Testis (tissue), 3 donors: ENCODE data around the gene MAP6. TPM values are rescaled to one million over a fixed set of nuclear protein-coding genes. Genes with fewer than 3 reads are reported as not detected.

Source experiments
- DNase-seq: peaks from one replicate; pipeline ENCODE4 v3.0.0-alpha.2; 2019
- H3K27ac ChIP-seq, 2 donors: fragments of 200-600 bp; sonication (generic); one replicate each; pipeline ENCODE4 v1.5.1; 2019
- H3K27me3 ChIP-seq: fragments of 200-600 bp; sonication (generic); one replicate; pipeline ENCODE4 v1.5.1; 2019
- H3K36me3 ChIP-seq: fragments of 200-600 bp; sonication (generic); one replicate; pipeline ENCODE4 v1.5.1; 2017; ENCODE audit warnings: low read depth; ENCODE audit errors: missing control alignments
- H3K4me1 ChIP-seq: fragments of 200-600 bp; sonication (generic); one replicate; pipeline ENCODE4 v1.5.1; 2019
- H3K4me3 ChIP-seq, 2 donors: fragments of 200-600 bp; sonication (generic); one replicate each; pipeline ENCODE4 v1.5.1; 2017 to 2019
- H3K9me3 ChIP-seq: fragments of 200-600 bp; sonication (generic); one replicate; pipeline ENCODE4 v1.5.1; 2017
- CTCF ChIP-seq, 3 experiments: fragments of 450-650 bp in 2 of 3; fragments of 200-600 bp in 1 of 3; sonication (generic) in 1 of 3; IDR thresholded peaks; one replicate each; pipeline ENCODE4 v1.5.1; 2016 to 2019; ENCODE audit warnings: antibody characterized with exemption in 3 of 3, mild to moderate bottlenecking in 2 of 3, moderate library complexity in 1 of 3
- POLR2A ChIP-seq: fragments of 450-650 bp; IDR thresholded peaks from one replicate; pipeline ENCODE4 v1.6.1; 2017; ENCODE audit warnings: antibody characterized with exemption, mild to moderate bottlenecking, moderate library complexity
- WGBS, 2 donors: methylation state at CpG; one replicate each; pipeline ENCODE4 v1.1.5; 2018; 5-methylcytosine and 5-hydroxymethylcytosine counted together
- intact Hi-C: fragments of 100-400 bp; cut with DNase I; formaldehyde crosslinking; loops from one replicate; pipeline ENCODE4 v1.15.1; 2023; ENCODE audit warnings: low total_unique reads
- polyA plus RNA-seq: library from polyadenylated mRNA; stranded (reverse); fragments of 350-450 nt; fragmentation: Illumina TruSeq; extraction: RNeasy Lipid Tissue Mini Kit (QIAGEN cat#74804); gene quantifications from one replicate; pipeline ENCODE4 v1.2.3, GENCODE V29; 2014; ENCODE audit warnings: low read depth, low replicate concordance; ENCODE audit not compliant: insufficient read depth
- total RNA-seq, 2 donors: library from RNA; depleted of rRNA; stranded (reverse); fragments of >200 nt; gene quantifications; one replicate each; pipeline ENCODE4 v1.2.3, GENCODE V29; 2016

Gene MAP6
- total and polyA plus RNA-seq, 3 donors from 2014 or later = 17.8 to 38.1 (median 23.8) TPM

GRCh38 chr11:75547177-75547576 is 121.7 kb downstream of the MAP6 start:
- TF ChIP-seq CTCF (IDR thresholded peaks at IDR 0.05) = no peak
- TF ChIP-seq POLR2A = no peak
- Histone ChIP-seq H3K36me3 (no peaks in the 10 kb centered on the region), H3K4me1 (no peaks in the 10 kb centered on the region), H3K27ac (no peak overlapping the region), H3K27me3 (no peaks in the 10 kb centered on the region), H3K4me3 (no peak overlapping the region), H3K9me3 (no peaks in the 10 kb centered on the region)
- 93 to 95% methylated on average over 1 of the region's 1 CpG for WGBS, 2 donors
- intact Hi-C loops = no loop called here
- DNase-seq = no peak

- Histone ChIP-seq H3K4me3 (no peak overlapping the region), H3K36me3 (no peaks in the 10 kb centered on the region), H3K27ac (no peak overlapping the region), H3K4me1 (no peaks in the 10 kb centered on the region), H3K9me3 (no peaks in the 10 kb centered on the region), H3K27me3 (no peaks in the 10 kb centered on the region)
- TF ChIP-seq CTCF (IDR thresholded peaks at IDR 0.05) (no peak), POLR2A (no peak)
- no peak for DNase-seq
- 90 to 92% methylated on average over 6 of the region's 6 CpGs for WGBS, 2 donors
- intact Hi-C loops = no loop called here
Observed at GRCh38 chr11:75543806-75544205, 125.0 kb downstream of the MAP6 start.

GRCh38 chr11:75542088-75542438 is 126.8 kb downstream of the MAP6 start:
- intact Hi-C loops = no loop called here
- no peaks in the 10 kb centered on the region for H3K9me3 ChIP-seq
- H3K27me3 ChIP-seq = no peaks in the 10 kb centered on the region
- no peak overlapping the region for H3K4me3 ChIP-seq
- H3K36me3 ChIP-seq = no peaks in the 10 kb centered on the region
- WGBS, 2 donors = 80 to 95% methylated on average over 1 of the region's 1 CpG
- H3K4me1 ChIP-seq = no peaks in the 10 kb centered on the region
- DNase-seq = no peak
- H3K27ac ChIP-seq = no peak overlapping the region
- TF ChIP-seq POLR2A (no peak), CTCF (IDR thresholded peaks at IDR 0.05) (no peak)

GRCh38 chr11:75541193-75542087 is 127.4 kb downstream of the MAP6 start:
- intact Hi-C loops = no loop called here
- H3K4me1 ChIP-seq = no peaks in the 10 kb centered on the region
- H3K9me3 ChIP-seq = no peaks in the 10 kb centered on the region
- 94 to 95% methylated on average over 4 of the region's 4 CpGs for WGBS, 2 donors
- no peaks in the 10 kb centered on the region for H3K36me3 ChIP-seq
- H3K4me3 ChIP-seq = no peak overlapping the region
- no peak for DNase-seq
- no peak overlapping the region for H3K27ac ChIP-seq
- TF ChIP-seq CTCF (IDR thresholded peaks at IDR 0.05) (no peak), POLR2A (no peak)
- no peaks in the 10 kb centered on the region for H3K27me3 ChIP-seq
